ENCODE measurements around the gene FYCO1. TPM values are rescaled to one million over a fixed set of nuclear protein-coding genes. Genes with fewer than 3 reads are reported as not detected.

The FYCO1 gene
- total RNA-seq, 6 experiments from 2014 or later, result 20.8 to 30.7 (median 27.2) TPM

- no peak for DNase-seq
- no peaks in the 10 kb centered on the region for H3K4me1 Mint-ChIP-seq (ENCODE audit: low read depth)
- TF ChIP-seq CTCF (IDR thresholded peaks at IDR 0.05), result no peak
- no peak overlapping the region for H3K27ac Mint-ChIP-seq
- H3K27me3 Mint-ChIP-seq (ENCODE audit: insufficient read depth), result peaks cover 16% of the 10 kb centered on the region
- H3K36me3 Mint-ChIP-seq (ENCODE audit: low read depth), result peaks cover 11% of the 10 kb centered on the region
- H3K9me3 Mint-ChIP-seq, result peaks cover 13% of the 10 kb centered on the region
- H3K4me3 Mint-ChIP-seq, result no peak overlapping the region
Measured at GRCh38 chr3:46030626-46031025, 35.0 kb upstream of the FYCO1 start.

GRCh38 chr3:46029953-46030543 lies 34.4 kb upstream of the FYCO1 start:
- DNase-seq, result no peak
- TF ChIP-seq CTCF (IDR thresholded peaks at IDR 0.05), result no peak
- Mint-ChIP-seq H3K9me3 (peaks cover 13% of the 10 kb centered on the region), H3K4me3 (no peak overlapping the region), H3K4me1 (ENCODE audit: low read depth) (no peaks in the 10 kb centered on the region), H3K36me3 (ENCODE audit: low read depth) (peaks cover 11% of the 10 kb centered on the region), H3K27ac (no peak overlapping the region), H3K27me3 (ENCODE audit: insufficient read depth) (peaks cover 15% of the 10 kb centered on the region)

GRCh38 chr3:46027736-46028397 lies 32.2 kb upstream of the FYCO1 start:
- TF ChIP-seq CTCF (IDR thresholded peaks at IDR 0.05), result no peak
- H3K36me3 Mint-ChIP-seq (ENCODE audit: low read depth), result peaks cover 11% of the 10 kb centered on the region
- peaks cover 11% of the 10 kb centered on the region for H3K27me3 Mint-ChIP-seq (ENCODE audit: insufficient read depth)
- H3K4me1 Mint-ChIP-seq (ENCODE audit: low read depth), result no peaks in the 10 kb centered on the region
- no peak overlapping the region for H3K4me3 Mint-ChIP-seq
- no peak overlapping the region for H3K27ac Mint-ChIP-seq
- peaks cover 13% of the 10 kb centered on the region for H3K9me3 Mint-ChIP-seq
- DNase-seq, result no peak

- H3K4me1 Mint-ChIP-seq (ENCODE audit: low read depth), result no peaks in the 10 kb centered on the region
- peaks cover 11% of the 10 kb centered on the region for H3K36me3 Mint-ChIP-seq (ENCODE audit: low read depth)
- H3K27me3 Mint-ChIP-seq (ENCODE audit: insufficient read depth), result peaks cover 16% of the 10 kb centered on the region
- peaks cover 13% of the 10 kb centered on the region for H3K9me3 Mint-ChIP-seq
- no peak within 1 kb of the TSS for H3K27ac Mint-ChIP-seq
- H3K4me3 Mint-ChIP-seq, result no peak within 1 kb of the TSS
- TF ChIP-seq CTCF (IDR thresholded peaks at IDR 0.05), result no peak
- no peak for DNase-seq
Measured at GRCh38 chr3:46027021-46027705, 31.5 kb upstream of the FYCO1 start, which contains the start of gene XCR1. Gene XCR1 (minus strand): TSS chr3:46027483. CDS start chr3:46021947, 5,536 bp downstream.

- Mint-ChIP-seq H3K27me3 (ENCODE audit: insufficient read depth) (peaks cover 30% of the 10 kb centered on the region), H3K4me3 (no peak overlapping the region), H3K4me1 (ENCODE audit: low read depth) (no peaks in the 10 kb centered on the region), H3K9me3 (peaks cover 13% of the 10 kb centered on the region), H3K36me3 (ENCODE audit: low read depth) (peaks cover 11% of the 10 kb centered on the region), H3K27ac (no peak overlapping the region)
- no peak for DNase-seq
- TF ChIP-seq CTCF (IDR thresholded peaks at IDR 0.05), result no peak
Measured at GRCh38 chr3:46025139-46025538, 29.5 kb upstream of the FYCO1 start.

All from HFFc6 (cell line).